ENCODE data around the gene NLGN1. TPM values are rescaled to one million over a fixed set of nuclear protein-coding genes. Genes with fewer than 3 reads are reported as not detected.

Gene NLGN1
- total and polyA plus RNA-seq, 2 experiments from 2014 or later: 14.3 to 20.1 TPM

GRCh38 chr3:173395412-173396181 lies 1.9 kb upstream of the NLGN1 start:
- Histone ChIP-seq H4K20me1 (ENCODE audit: insufficient read depth) (no peaks in the 10 kb centered on the region), H3F3A (ENCODE audit: insufficient read depth) (peaks cover 46% of the 10 kb centered on the region), H3K4me2 (ENCODE audit: unreplicated experiment) (peak overlapping the region; percentile 93), H3K79me2 (ENCODE audit: insufficient read depth) (no peaks in the 10 kb centered on the region; the same call in 1 of the 2 replicates), H3K36me3 (ENCODE audit: low read depth) (no peaks in the 10 kb centered on the region), H2AFZ (peak overlapping the region; percentile 93), H3K27me3 (replicated peaks; ENCODE audit: insufficient read depth) (no peaks in the 10 kb centered on the region), H3K4me1 (ENCODE audit: insufficient read depth) (peaks cover 25% of the 10 kb centered on the region), H3K9ac (peak overlapping the region; percentile 88), H3K9me3 (ENCODE audit: low read depth) (no peaks in the 10 kb centered on the region), H3K27ac (peak overlapping the region; percentile 90), H3K4me3 (peak overlapping the region; percentile 81), H3K9me2 (ENCODE audit: insufficient read depth) (no peaks in the 10 kb centered on the region)
- DNase-seq: peak; percentile 97
- TF ChIP-seq EZH2phosphoT487 (IDR thresholded peaks at IDR 0.05; ENCODE audit: insufficient read depth, low read depth): no peak
- no peak for TF ChIP-seq EZH2 (IDR thresholded peaks at IDR 0.05; ENCODE audit: insufficient read depth, poor library complexity, severe bottlenecking)
- 0 to 1% methylated on average over 41 to 67 of the region's 71 CpGs for WGBS, 2 experiments (ENCODE audit: low coverage in 1 of 2, low lambda C conversion rate in 2 of 2, missing lambda C conversion rate in 2 of 2)
- in situ Hi-C loops (cut with MboI): no loop called here

GRCh38 chr3:173396191-173397041 lies 1.1 kb upstream of the NLGN1 start:
- 1 to 2% methylated on average over 29 of the region's 29 CpGs for WGBS, 2 experiments (ENCODE audit: low coverage in 1 of 2, low lambda C conversion rate in 2 of 2, missing lambda C conversion rate in 2 of 2)
- Histone ChIP-seq H4K20me1 (ENCODE audit: insufficient read depth) (no peaks in the 10 kb centered on the region), H2AFZ (peak overlapping the region; percentile 93), H3K36me3 (ENCODE audit: low read depth) (no peaks in the 10 kb centered on the region), H3K79me2 (ENCODE audit: insufficient read depth) (no peaks in the 10 kb centered on the region; the same call in 1 of the 2 replicates), H3K9ac (peak overlapping the region; percentile 88), H3K27ac (peak overlapping the region; percentile 67), H3K9me2 (ENCODE audit: insufficient read depth) (no peaks in the 10 kb centered on the region), H3K9me3 (ENCODE audit: low read depth) (no peaks in the 10 kb centered on the region), H3K4me1 (ENCODE audit: insufficient read depth) (peaks cover 25% of the 10 kb centered on the region), H3F3A (ENCODE audit: insufficient read depth) (peaks cover 46% of the 10 kb centered on the region), H3K4me2 (ENCODE audit: unreplicated experiment) (peak overlapping the region; percentile 93), H3K4me3 (peak overlapping the region; percentile 81), H3K27me3 (replicated peaks; ENCODE audit: insufficient read depth) (no peaks in the 10 kb centered on the region)
- in situ Hi-C loops (cut with MboI): no loop called here
- TF ChIP-seq EZH2 (IDR thresholded peaks at IDR 0.05; ENCODE audit: insufficient read depth, poor library complexity, severe bottlenecking) (no peak), EZH2phosphoT487 (IDR thresholded peaks at IDR 0.05; ENCODE audit: insufficient read depth, low read depth) (no peak)
- DNase-seq: peak; percentile 36

GRCh38 chr3:173398111-173398479 lies 551 bp downstream of the NLGN1 start:
- Histone ChIP-seq H3K27me3 (replicated peaks; ENCODE audit: insufficient read depth) (no peaks in the 10 kb centered on the region), H3K79me2 (ENCODE audit: insufficient read depth) (no peaks in the 10 kb centered on the region; the same call in 1 of the 2 replicates), H3K27ac (peak overlapping the region; percentile 67), H4K20me1 (ENCODE audit: insufficient read depth) (no peaks in the 10 kb centered on the region), H3K4me3 (peak overlapping the region; percentile 81), H3K9me3 (ENCODE audit: low read depth) (no peaks in the 10 kb centered on the region), H3K9ac (peak overlapping the region; percentile 88), H3K4me2 (ENCODE audit: unreplicated experiment) (peak overlapping the region; percentile 93), H2AFZ (peak overlapping the region; percentile 93), H3F3A (ENCODE audit: insufficient read depth) (peaks cover 46% of the 10 kb centered on the region), H3K36me3 (ENCODE audit: low read depth) (no peaks in the 10 kb centered on the region), H3K4me1 (ENCODE audit: insufficient read depth) (peaks cover 25% of the 10 kb centered on the region), H3K9me2 (ENCODE audit: insufficient read depth) (no peaks in the 10 kb centered on the region)
- in situ Hi-C loops (cut with MboI): no loop called here
- peak; percentile 76 for DNase-seq
- no peak for TF ChIP-seq EZH2phosphoT487 (IDR thresholded peaks at IDR 0.05; ENCODE audit: insufficient read depth, low read depth)
- TF ChIP-seq EZH2 (IDR thresholded peaks at IDR 0.05; ENCODE audit: insufficient read depth, poor library complexity, severe bottlenecking): no peak
- WGBS, 2 experiments (ENCODE audit: low coverage in 1 of 2, low lambda C conversion rate in 2 of 2, missing lambda C conversion rate in 2 of 2): 0 to 2% methylated on average over 15 of the region's 15 CpGs

GRCh38 chr3:173399044-173399443 lies 1.5 kb downstream of the NLGN1 start:
- no peaks in the 10 kb centered on the region for H4K20me1 ChIP-seq (ENCODE audit: insufficient read depth)
- peak; percentile 13 for DNase-seq
- no peak overlapping the region for H3K27ac ChIP-seq
- peak overlapping the region; percentile 81 for H3K4me3 ChIP-seq
- peak overlapping the region; percentile 93 for H3K4me2 ChIP-seq (ENCODE audit: unreplicated experiment)
- H3K79me2 ChIP-seq (ENCODE audit: insufficient read depth): no peaks in the 10 kb centered on the region; the same call in 1 of the 2 replicates
- H3K4me1 ChIP-seq (ENCODE audit: insufficient read depth): peaks cover 33% of the 10 kb centered on the region
- H3F3A ChIP-seq (ENCODE audit: insufficient read depth): peaks cover 44% of the 10 kb centered on the region
- in situ Hi-C loops (cut with MboI): no loop called here
- H3K9ac ChIP-seq: 0 out of 2 replicates have a peak overlapping the region, but pooled peaks have one; percentile 88
- 72 to 92% methylated on average over 1 of the region's 1 CpG for WGBS, 2 experiments (ENCODE audit: low coverage in 1 of 2, low lambda C conversion rate in 2 of 2, missing lambda C conversion rate in 2 of 2)
- H3K9me2 ChIP-seq (ENCODE audit: insufficient read depth): no peaks in the 10 kb centered on the region
- no peak overlapping the region for H2AFZ ChIP-seq
- TF ChIP-seq EZH2 (IDR thresholded peaks at IDR 0.05; ENCODE audit: insufficient read depth, poor library complexity, severe bottlenecking): no peak
- TF ChIP-seq EZH2phosphoT487 (IDR thresholded peaks at IDR 0.05; ENCODE audit: insufficient read depth, low read depth): no peak
- no peaks in the 10 kb centered on the region for H3K9me3 ChIP-seq (ENCODE audit: low read depth)
- no peaks in the 10 kb centered on the region for H3K36me3 ChIP-seq (ENCODE audit: low read depth)
- H3K27me3 ChIP-seq (replicated peaks; ENCODE audit: insufficient read depth): no peaks in the 10 kb centered on the region

Measured in GM23248 (cell line).